Measurements from ENCODE around the gene ARHGEF7. TPM values are rescaled to one million over a fixed set of nuclear protein-coding genes. Genes with fewer than 3 reads are reported as not detected.

The ARHGEF7 gene
- total RNA-seq, 1 experiment from 2014 or later, result 100 TPM

DNA sequence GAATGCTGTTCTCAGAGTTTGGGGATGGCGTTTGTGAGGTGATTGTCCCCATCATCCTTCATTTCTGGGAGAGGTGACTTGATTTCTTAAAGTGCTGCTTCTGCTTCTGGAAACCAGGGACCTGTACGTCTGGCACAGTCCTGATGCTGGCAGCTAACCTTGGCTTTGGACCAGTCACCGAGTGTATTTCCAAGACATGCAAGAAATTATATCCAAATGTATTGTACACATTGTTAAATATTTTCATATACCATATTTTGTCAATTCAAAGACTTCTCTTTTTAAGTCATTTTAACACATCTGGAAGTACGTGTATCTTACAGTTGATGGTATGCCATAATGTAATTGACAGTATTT is 97.4 kb downstream of the ARHGEF7 start:
- Histone ChIP-seq H3K9me3 (ENCODE audit: low read length) (no peaks in the 10 kb centered on the region), H3K4me2 (ENCODE audit: low read depth, low read length, poor library complexity, severe bottlenecking) (no peak overlapping the region), H4K20me1 (ENCODE audit: insufficient read depth, low read depth, low read length) (peaks cover 57% of the 10 kb centered on the region), H3K4me3 (ENCODE audit: low read length) (no peak overlapping the region), H3K27me3 (ENCODE audit: low read length) (no peaks in the 10 kb centered on the region), H3K9me2 (replicated peaks; ENCODE audit: insufficient read depth, low read length) (no peaks in the 10 kb centered on the region), H3K4me1 (ENCODE audit: low read length) (peaks cover 87% of the 10 kb centered on the region), H2AFZ (ENCODE audit: low read length) (no peak overlapping the region), H3K9ac (ENCODE audit: low read length) (no peak overlapping the region), H3K36me3 (ENCODE audit: insufficient read depth, low read length) (peaks cover 18% of the 10 kb centered on the region; the same call in 1 of the 2 replicates), H3K79me2 (ENCODE audit: low read length) (peaks cover 99% of the 10 kb centered on the region), H3K27ac (ENCODE audit: low read length) (0 out of 2 replicates have a peak overlapping the region, but pooled peaks have one; percentile 15)
- DNase-seq, result no peak

GRCh38 chr13:111213964-111214726 is 99.0 kb downstream of the ARHGEF7 start:
- H3K27ac ChIP-seq (ENCODE audit: low read length), result peak overlapping the region; percentile 41
- no peak overlapping the region for H2AFZ ChIP-seq (ENCODE audit: low read length)
- no peaks in the 10 kb centered on the region for H3K9me3 ChIP-seq (ENCODE audit: low read length)
- H3K4me3 ChIP-seq (ENCODE audit: low read length), result no peak overlapping the region
- H3K9ac ChIP-seq (ENCODE audit: low read length), result 0 out of 2 replicates have a peak overlapping the region, but pooled peaks have one; percentile 26
- H3K79me2 ChIP-seq (ENCODE audit: low read length), result peaks cover 99% of the 10 kb centered on the region
- peak overlapping the region; percentile 49 for H3K4me2 ChIP-seq (ENCODE audit: low read depth, low read length, poor library complexity, severe bottlenecking)
- no peaks in the 10 kb centered on the region for H3K27me3 ChIP-seq (ENCODE audit: low read length)
- peaks cover 60% of the 10 kb centered on the region for H4K20me1 ChIP-seq (ENCODE audit: insufficient read depth, low read depth, low read length)
- H3K9me2 ChIP-seq (replicated peaks; ENCODE audit: insufficient read depth, low read length), result no peaks in the 10 kb centered on the region
- H3K36me3 ChIP-seq (ENCODE audit: insufficient read depth, low read length), result peaks cover 24% of the 10 kb centered on the region; the same call in 1 of the 2 replicates
- peak; percentile 62 for DNase-seq
- peaks cover 71% of the 10 kb centered on the region for H3K4me1 ChIP-seq (ENCODE audit: low read length)

DNA sequence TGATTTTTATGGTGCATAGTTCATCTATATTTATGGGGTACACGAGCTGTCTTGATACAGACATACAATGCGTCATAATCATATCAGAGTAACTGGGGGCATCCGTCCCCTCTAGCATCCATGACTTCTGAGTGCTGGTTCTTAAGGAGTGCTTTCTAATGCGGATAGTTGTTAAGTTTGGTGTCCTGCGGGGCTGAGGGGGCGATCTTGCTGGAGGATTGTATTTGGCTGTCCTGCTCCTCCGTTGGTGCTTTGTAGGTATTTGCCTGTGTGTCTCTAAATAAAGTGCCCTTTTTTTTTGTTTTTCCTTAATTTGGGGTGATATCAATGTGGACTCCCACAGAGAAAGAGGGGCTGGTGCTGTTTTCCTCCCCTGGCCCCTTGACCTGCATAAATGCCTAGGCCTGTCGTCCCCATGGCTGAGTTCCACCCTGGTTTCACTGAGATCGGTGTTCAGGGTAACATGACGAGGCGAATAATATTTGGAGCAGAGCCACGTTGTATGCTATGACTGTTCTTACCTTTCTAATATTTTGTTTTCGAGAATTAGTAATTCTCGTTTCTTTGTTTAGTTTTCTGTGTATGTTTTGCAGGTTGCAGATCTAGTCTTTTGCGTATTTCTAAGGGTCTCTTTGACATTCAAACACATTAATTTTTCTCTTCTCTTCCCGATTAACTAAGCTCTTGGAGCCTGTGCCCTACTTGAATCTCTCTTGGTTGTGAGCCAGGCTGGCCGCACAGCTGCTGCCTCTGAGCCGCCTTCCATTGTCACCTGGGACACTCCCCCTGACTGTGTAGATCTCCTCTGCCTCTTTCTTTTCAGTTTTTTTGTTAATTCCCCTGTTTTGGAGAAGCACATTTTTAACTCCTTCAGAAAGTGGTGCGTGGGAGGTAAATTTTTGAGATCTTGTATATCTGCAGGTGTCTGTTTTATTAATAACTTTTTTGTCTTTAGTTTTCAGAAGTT is 100.3 kb downstream of the ARHGEF7 start:
- Histone ChIP-seq H3K9me3 (ENCODE audit: low read length) (no peaks in the 10 kb centered on the region), H4K20me1 (ENCODE audit: insufficient read depth, low read depth, low read length) (peaks cover 53% of the 10 kb centered on the region), H3K79me2 (ENCODE audit: low read length) (peaks cover 99% of the 10 kb centered on the region), H3K9ac (ENCODE audit: low read length) (0 out of 2 replicates have a peak overlapping the region, but pooled peaks have one; percentile 1), H3K27me3 (ENCODE audit: low read length) (no peaks in the 10 kb centered on the region), H3K4me2 (ENCODE audit: low read depth, low read length, poor library complexity, severe bottlenecking) (peak overlapping the region; percentile 17), H2AFZ (ENCODE audit: low read length) (no peak overlapping the region), H3K27ac (ENCODE audit: low read length) (peak overlapping the region; percentile 41), H3K36me3 (ENCODE audit: insufficient read depth, low read length) (peaks cover 24% of the 10 kb centered on the region; the same call in 1 of the 2 replicates), H3K4me1 (ENCODE audit: low read length) (peaks cover 59% of the 10 kb centered on the region), H3K9me2 (replicated peaks; ENCODE audit: insufficient read depth, low read length) (no peaks in the 10 kb centered on the region), H3K4me3 (ENCODE audit: low read length) (no peak overlapping the region)
- no peak for DNase-seq

GRCh38 chr13:111216166-111216960 is 101.3 kb downstream of the ARHGEF7 start:
- peaks cover 46% of the 10 kb centered on the region for H4K20me1 ChIP-seq (ENCODE audit: insufficient read depth, low read depth, low read length)
- H3K4me2 ChIP-seq (ENCODE audit: low read depth, low read length, poor library complexity, severe bottlenecking), result peak overlapping the region; percentile 17
- no peaks in the 10 kb centered on the region for H3K9me3 ChIP-seq (ENCODE audit: low read length)
- H3K36me3 ChIP-seq (ENCODE audit: insufficient read depth, low read length), result peaks cover 24% of the 10 kb centered on the region; the same call in 1 of the 2 replicates
- no peak overlapping the region for H2AFZ ChIP-seq (ENCODE audit: low read length)
- peak; percentile 68 for DNase-seq
- no peak overlapping the region for H3K4me3 ChIP-seq (ENCODE audit: low read length)
- no peaks in the 10 kb centered on the region for H3K27me3 ChIP-seq (ENCODE audit: low read length)
- peak overlapping the region; percentile 41 for H3K27ac ChIP-seq (ENCODE audit: low read length)
- peaks cover 51% of the 10 kb centered on the region for H3K4me1 ChIP-seq (ENCODE audit: low read length)
- H3K9me2 ChIP-seq (replicated peaks; ENCODE audit: insufficient read depth, low read length), result no peaks in the 10 kb centered on the region
- 0 out of 2 replicates have a peak overlapping the region, but pooled peaks have one; percentile 1 for H3K9ac ChIP-seq (ENCODE audit: low read length)
- peaks cover 92% of the 10 kb centered on the region for H3K79me2 ChIP-seq (ENCODE audit: low read length)

- Histone ChIP-seq H3K9me2 (replicated peaks; ENCODE audit: insufficient read depth, low read length) (no peaks in the 10 kb centered on the region), H3K4me2 (ENCODE audit: low read depth, low read length, poor library complexity, severe bottlenecking) (no peak overlapping the region), H4K20me1 (ENCODE audit: insufficient read depth, low read depth, low read length) (peaks cover 40% of the 10 kb centered on the region), H3K27ac (ENCODE audit: low read length) (no peak overlapping the region), H3K36me3 (ENCODE audit: insufficient read depth, low read length) (peaks cover 18% of the 10 kb centered on the region; the same call in 1 of the 2 replicates), H3K4me3 (ENCODE audit: low read length) (no peak overlapping the region), H2AFZ (ENCODE audit: low read length) (no peak overlapping the region), H3K9ac (ENCODE audit: low read length) (no peak overlapping the region), H3K9me3 (ENCODE audit: low read length) (no peaks in the 10 kb centered on the region), H3K79me2 (ENCODE audit: low read length) (peaks cover 88% of the 10 kb centered on the region), H3K27me3 (ENCODE audit: low read length) (no peaks in the 10 kb centered on the region), H3K4me1 (ENCODE audit: low read length) (peaks cover 39% of the 10 kb centered on the region)
- no peak for DNase-seq
Measured at GRCh38 chr13:111217641-111218040, 102.5 kb downstream of the ARHGEF7 start.

- H3K9me2 ChIP-seq (replicated peaks; ENCODE audit: insufficient read depth, low read length), result no peaks in the 10 kb centered on the region
- no peak overlapping the region for H3K27ac ChIP-seq (ENCODE audit: low read length)
- peaks cover 29% of the 10 kb centered on the region for H3K4me1 ChIP-seq (ENCODE audit: low read length)
- H3K4me3 ChIP-seq (ENCODE audit: low read length), result no peak overlapping the region
- H3K9me3 ChIP-seq (ENCODE audit: low read length), result no peaks in the 10 kb centered on the region
- H4K20me1 ChIP-seq (ENCODE audit: insufficient read depth, low read depth, low read length), result peaks cover 26% of the 10 kb centered on the region
- no peak for DNase-seq
- peaks cover 86% of the 10 kb centered on the region for H3K79me2 ChIP-seq (ENCODE audit: low read length)
- H3K27me3 ChIP-seq (ENCODE audit: low read length), result no peaks in the 10 kb centered on the region
- H3K36me3 ChIP-seq (ENCODE audit: insufficient read depth, low read length), result peaks cover 17% of the 10 kb centered on the region; the same call in 1 of the 2 replicates
- no peak overlapping the region for H3K9ac ChIP-seq (ENCODE audit: low read length)
- H2AFZ ChIP-seq (ENCODE audit: low read length), result no peak overlapping the region
- no peak overlapping the region for H3K4me2 ChIP-seq (ENCODE audit: low read depth, low read length, poor library complexity, severe bottlenecking)
Measured at GRCh38 chr13:111219280-111219679, 104.2 kb downstream of the ARHGEF7 start.

- Histone ChIP-seq H3K27ac (ENCODE audit: low read length) (no peak overlapping the region), H4K20me1 (ENCODE audit: insufficient read depth, low read depth, low read length) (peaks cover 31% of the 10 kb centered on the region), H2AFZ (ENCODE audit: low read length) (no peak overlapping the region), H3K4me3 (ENCODE audit: low read length) (no peak overlapping the region), H3K9me2 (replicated peaks; ENCODE audit: insufficient read depth, low read length) (no peaks in the 10 kb centered on the region), H3K36me3 (ENCODE audit: insufficient read depth, low read length) (peaks cover 24% of the 10 kb centered on the region; the same call in 1 of the 2 replicates), H3K9me3 (ENCODE audit: low read length) (no peaks in the 10 kb centered on the region), H3K79me2 (ENCODE audit: low read length) (peaks cover 87% of the 10 kb centered on the region), H3K9ac (ENCODE audit: low read length) (no peak overlapping the region), H3K4me1 (ENCODE audit: low read length) (peaks cover 23% of the 10 kb centered on the region), H3K4me2 (ENCODE audit: low read depth, low read length, poor library complexity, severe bottlenecking) (no peak overlapping the region), H3K27me3 (ENCODE audit: low read length) (no peaks in the 10 kb centered on the region)
- no peak for DNase-seq
Measured at GRCh38 chr13:111219950-111220349, 104.8 kb downstream of the ARHGEF7 start.

All from Karpas-422 (cell line).